NCI-H69 (cell line): ENCODE data around the gene EFCAB8.
A peak's percentile ranks its signal among the peaks of the same experiment; 100 is the strongest.
"Not testable (repeated sequence)": the region's sequence is repeated elsewhere in the genome, so short reads cannot be mapped to it uniquely, and the experiment has no call there.

Experiments
- DNase-seq: peaks from one replicate; lab custom pipeline; 2025; lab: John Stamatoyannopoulos, UW

Gene EFCAB8

GRCh38 chr20:32886652-32887051 is 27.9 kb downstream of the EFCAB8 start:
- DNase-seq, result no peak

GRCh38 chr20:32887492-32887891 is 28.8 kb downstream of the EFCAB8 start:
- peak; percentile 78 for DNase-seq

- peak; percentile 91 for DNase-seq
Measured at GRCh38 chr20:32888636-32889035, 29.9 kb downstream of the EFCAB8 start.

- peak; percentile 79 for DNase-seq
Measured at GRCh38 chr20:32889281-32889680, 30.6 kb downstream of the EFCAB8 start.

GRCh38 chr20:32891491-32891890 is 32.8 kb downstream of the EFCAB8 start:
- no peak for DNase-seq

GRCh38 chr20:32891926-32892660 is 33.4 kb downstream of the EFCAB8 start:
- no peak for DNase-seq

GRCh38 chr20:32893263-32894025 is 34.7 kb downstream of the EFCAB8 start:
- DNase-seq, result peak; percentile 88

- peak; percentile 88 for DNase-seq
Measured at GRCh38 chr20:32894026-32894483, 35.3 kb downstream of the EFCAB8 start.

GRCh38 chr20:32894711-32895355 is 36.1 kb downstream of the EFCAB8 start:
- DNase-seq, result no peak

GRCh38 chr20:32896521-32897280 is 38.0 kb downstream of the EFCAB8 start:
- no peak for DNase-seq

- DNase-seq, result no peak
Measured at GRCh38 chr20:32898729-32899128, 40.0 kb downstream of the EFCAB8 start.

GRCh38 chr20:32902456-32903420 is 44.0 kb downstream of the EFCAB8 start:
- DNase-seq, result peak; percentile 70

- no peak for DNase-seq
Measured at GRCh38 chr20:32903666-32904175, 45.0 kb downstream of the EFCAB8 start.

GRCh38 chr20:32904678-32905077 is 46.0 kb downstream of the EFCAB8 start:
- not testable (repeated sequence) for DNase-seq

GRCh38 chr20:32906200-32906599 is 47.5 kb downstream of the EFCAB8 start:
- DNase-seq, result peak; percentile 29

GRCh38 chr20:32906871-32907495 is 48.3 kb downstream of the EFCAB8 start:
- no peak for DNase-seq

GRCh38 chr20:32907886-32908285 is 49.2 kb downstream of the EFCAB8 start:
- DNase-seq, result no peak

- no peak for DNase-seq
Measured at GRCh38 chr20:32908334-32909292, 49.9 kb downstream of the EFCAB8 start.

- no peak for DNase-seq
Measured at GRCh38 chr20:32909451-32909850, 50.7 kb downstream of the EFCAB8 start.
